HG03025 (cell line): Measurements from ENCODE around the gene CASR.

Source experiments
- ATAC-seq: cut with Tn5 transposase; IDR thresholded peaks from one replicate; pipeline ENCODE4 v1.9.1; 2021; ENCODE audit warnings: mild to moderate bottlenecking, moderate library complexity; ENCODE audit not compliant: unreplicated experiment, low FRiP score

The CASR gene

GRCh38 chr3:122214711-122215110, 31.2 kb downstream of the CASR start:
- no peak for ATAC-seq

DNA sequence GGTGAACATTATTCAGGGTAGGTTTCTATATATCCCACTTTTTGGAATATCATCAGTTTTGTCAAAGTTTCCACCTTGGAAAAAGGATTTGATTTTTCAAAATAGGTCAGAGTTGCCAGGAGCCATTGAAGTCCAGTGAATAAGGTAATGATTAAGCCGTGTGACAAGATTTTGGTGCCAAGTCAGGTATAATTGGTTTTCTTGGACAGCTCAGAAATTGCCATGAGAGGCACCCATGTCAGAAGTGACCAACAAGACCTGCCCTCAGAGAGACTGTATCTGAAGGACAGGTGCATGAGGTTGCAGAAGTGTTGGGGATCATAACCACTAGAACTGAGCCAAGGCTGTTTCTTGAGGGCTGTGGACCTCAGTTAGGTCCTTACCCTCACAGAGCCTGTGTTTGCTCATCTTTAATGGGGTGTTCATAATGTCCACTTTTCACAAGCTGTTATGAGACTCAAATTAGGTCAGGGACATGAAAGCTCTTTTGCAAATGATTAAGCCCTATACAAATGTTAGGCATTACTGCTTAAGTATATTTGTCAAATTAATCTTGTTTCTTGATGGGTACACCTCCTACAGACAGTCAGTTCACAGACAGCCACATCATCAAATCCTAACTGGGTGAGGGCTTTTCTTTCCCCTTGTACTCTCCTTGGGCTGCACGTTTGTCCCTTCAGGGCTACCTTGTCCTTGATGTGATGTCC, 32.3 kb downstream of the CASR start:
- no peak for ATAC-seq

GRCh38 chr3:122217901-122218300, 34.4 kb downstream of the CASR start:
- no peak for ATAC-seq

DNA sequence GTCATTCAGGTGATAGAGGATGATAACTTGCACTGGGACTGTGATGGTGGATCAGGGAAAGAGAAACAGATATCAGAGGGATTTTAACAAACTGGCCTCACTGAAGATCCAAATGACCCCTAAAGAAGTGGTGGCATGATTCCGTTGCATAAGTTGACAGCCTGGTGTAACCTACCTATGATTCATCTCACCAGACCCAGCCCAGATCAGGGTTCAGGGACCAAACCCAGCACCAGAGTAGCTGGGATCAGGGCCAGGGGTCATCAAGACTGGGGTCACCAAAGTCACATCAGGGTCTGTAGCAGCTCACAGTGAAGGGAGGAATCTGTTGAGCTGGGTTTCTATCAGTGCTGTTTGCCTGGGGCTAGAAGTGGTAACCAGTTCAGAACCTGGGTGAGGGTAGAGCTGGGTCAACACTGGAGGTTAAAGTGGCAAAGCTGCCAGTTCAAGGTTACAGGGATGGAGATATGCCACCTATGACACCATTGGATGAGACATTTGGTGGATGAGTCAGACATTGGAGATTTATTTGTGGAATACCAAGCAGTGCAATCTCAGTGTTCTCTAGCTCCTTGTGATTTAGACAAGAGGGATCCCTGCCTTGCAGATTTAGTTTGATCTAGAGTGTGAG, 35.9 kb downstream of the CASR start:
- ATAC-seq: no peak

GRCh38 chr3:122227036-122227781, 43.7 kb downstream of the CASR start:
- ATAC-seq: no peak

DNA sequence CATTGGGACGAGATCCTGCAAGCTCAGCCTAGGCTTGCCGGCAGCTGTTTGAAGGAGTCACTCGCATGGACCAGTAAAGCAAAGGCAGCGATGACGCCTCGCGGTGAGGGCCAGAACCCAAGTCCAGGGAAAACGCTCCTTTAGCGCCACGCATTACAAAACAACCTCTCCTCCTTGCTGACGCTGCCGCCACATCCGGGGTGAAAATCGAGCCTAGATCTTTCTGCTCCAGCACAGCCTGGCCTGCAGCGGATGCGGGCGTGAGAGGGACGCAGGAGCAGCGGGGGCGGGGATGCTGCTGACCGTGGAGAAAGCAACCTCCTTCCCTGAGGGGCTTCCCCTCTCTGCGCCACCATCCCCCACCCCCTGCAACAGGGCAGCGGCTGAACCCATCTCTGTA, 46.7 kb downstream of the CASR start:
- no peak for ATAC-seq

- no peak for ATAC-seq
These were observed 48.1 kb downstream of the CASR start for GRCh38 chr3:122231465-122232157.

- ATAC-seq: no peak
These were observed 49.0 kb downstream of the CASR start for GRCh38 chr3:122232485-122232884.

DNA sequence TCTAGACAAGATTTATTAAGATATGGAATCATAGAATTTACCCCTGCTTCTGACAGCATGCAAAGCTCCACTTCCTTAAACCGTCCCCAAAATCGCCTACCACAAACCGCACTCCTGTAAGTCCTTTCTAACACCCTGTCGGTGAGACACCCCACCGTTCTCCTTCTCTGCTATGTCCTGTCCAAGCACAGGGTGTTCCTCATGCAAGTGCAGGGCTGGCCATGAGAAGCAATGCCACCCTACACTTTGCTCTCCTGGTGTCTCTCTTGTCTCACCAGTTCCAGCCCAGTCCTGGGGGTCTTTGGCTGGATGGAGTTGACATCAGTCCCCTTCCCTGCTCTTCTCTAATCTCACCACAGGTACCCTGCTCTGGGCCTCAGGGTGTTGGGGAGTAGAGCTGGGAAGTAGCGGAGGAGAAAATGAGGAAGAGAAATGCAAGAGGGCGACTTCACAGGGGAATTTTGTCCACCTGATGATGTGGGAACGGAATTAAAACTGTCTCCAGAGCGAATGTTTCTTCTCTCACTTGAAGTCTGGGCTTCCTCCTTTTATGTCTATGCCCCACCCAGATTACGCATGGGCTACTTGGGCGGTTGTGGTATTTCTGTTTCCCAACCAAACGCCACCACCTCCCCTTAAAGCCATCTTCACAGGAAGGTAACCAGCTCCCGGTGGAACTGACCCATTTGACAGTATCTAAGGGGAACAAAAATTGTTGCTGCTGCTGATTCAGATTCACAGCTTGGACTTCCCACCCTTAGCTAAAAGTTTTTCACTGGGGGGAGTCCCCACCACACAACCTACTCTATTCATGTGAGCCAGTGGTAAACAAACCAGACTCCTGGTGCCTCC, 49.9 kb downstream of the CASR start:
- ATAC-seq: peak; percentile 71

- ATAC-seq: no peak
These were observed 50.6 kb downstream of the CASR start for GRCh38 chr3:122234117-122234516.

GRCh38 chr3:122235147-122235546, 51.7 kb downstream of the CASR start:
- ATAC-seq: no peak

DNA sequence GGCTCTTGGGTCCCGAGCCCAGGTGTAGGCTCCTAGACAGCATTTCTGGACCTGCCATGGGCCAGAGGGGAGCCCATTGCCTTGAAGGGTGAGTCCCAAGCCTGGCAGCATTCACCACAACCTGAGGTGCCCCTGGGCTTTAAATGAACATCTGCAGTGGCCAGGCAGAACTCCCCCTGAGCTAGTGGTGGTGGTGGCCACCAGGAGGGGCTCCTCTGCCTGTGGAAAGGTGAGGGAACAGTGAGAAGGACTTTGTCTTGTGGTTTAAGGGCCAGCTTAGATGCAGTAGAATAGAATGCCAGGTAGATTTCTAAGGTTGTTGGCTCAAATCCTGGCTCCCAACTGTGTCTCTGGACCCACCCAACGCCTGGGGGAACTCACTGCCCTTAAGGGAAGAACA, 55.6 kb downstream of the CASR start:
- ATAC-seq: no peak

DNA sequence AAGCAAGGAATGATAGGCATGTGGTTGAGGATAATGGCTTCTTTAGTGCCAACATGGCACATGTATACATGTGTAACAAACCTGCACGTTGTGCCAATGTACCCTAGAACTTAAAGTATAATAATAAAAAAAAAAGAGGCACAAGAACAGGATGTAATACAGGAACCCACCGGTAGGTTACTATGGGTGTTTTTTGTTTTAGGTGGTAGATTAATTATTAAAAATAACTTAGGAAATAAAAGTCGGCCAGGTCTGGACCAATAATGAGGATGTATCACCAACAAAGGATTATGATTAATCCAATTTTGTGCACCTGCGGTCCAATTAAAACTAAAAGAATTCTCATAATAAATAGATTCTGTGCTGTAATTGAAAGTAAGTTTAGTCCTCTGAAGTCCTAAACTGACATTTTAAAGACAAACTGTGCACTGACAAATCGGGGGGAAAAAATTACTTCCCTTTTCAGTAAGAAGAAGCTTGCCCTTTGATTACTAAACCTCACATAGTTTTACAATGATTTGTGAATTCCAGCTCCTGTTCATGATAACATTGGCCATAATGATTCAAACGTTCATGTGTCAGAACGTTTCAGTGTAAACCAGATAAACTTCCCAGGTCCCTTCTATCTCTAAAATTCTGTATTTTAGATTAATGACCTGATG, 62.2 kb downstream of the CASR start:
- no peak for ATAC-seq

DNA sequence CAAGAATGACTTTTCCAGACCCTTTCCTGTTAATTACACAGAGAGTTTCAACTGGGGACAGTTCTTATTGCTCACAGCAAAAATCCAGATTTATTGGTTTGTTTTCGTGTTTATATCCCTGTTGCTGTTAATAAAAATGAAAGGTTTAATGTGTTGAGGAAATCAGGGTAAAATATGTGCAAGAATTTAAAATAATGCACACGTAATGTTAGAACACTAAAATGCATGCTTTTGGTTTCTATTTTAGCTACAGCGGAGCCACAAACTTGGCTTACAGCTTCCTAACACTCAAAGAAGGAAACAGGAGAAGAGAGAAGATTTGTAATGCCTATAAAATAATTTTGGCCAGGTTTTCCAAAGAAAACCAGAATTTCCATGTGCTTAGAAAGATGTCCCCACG, 62.7 kb downstream of the CASR start:
- no peak for ATAC-seq

- no peak for ATAC-seq
These were observed 63.8 kb downstream of the CASR start for GRCh38 chr3:122247087-122247824.

DNA sequence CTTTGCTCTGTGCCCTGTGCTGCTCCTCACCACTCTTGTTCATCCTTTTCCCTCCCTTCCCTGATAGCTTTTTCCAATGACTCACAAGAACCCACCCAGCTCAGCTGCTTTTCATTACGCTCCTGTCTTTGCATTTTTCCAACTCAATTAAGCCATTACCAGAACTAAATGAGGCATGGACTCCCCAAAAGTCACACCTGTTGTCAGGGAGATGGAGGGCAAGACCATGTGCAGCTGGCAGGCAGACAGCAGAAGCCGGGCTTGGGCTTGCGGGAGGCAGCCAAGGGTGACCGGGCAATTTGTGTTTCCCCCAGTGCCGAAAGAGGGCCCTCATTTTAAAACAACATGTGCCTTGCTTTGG, 64.3 kb downstream of the CASR start:
- ATAC-seq: no peak

GRCh38 chr3:122251428-122251827, 68.0 kb downstream of the CASR start:
- no peak for ATAC-seq

DNA sequence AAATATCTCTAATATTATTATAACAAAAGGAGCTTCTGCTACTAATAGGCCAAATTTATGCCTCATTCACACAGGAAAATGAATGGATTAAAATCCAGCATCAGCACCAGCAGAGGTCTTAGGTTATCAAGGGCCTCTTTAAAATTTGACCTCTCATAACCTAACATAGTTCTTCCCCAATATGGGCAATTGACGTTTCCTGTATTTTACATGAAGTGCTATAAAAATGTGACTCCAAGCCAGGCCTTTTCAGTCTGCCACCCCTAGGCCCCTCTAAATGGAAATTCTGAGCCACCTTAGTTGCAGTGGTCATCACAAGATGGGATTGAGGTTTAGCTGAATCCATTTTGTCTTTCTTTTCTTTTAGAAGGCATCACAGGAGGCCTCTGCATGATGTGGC, 70.1 kb downstream of the CASR start:
- no peak for ATAC-seq

GRCh38 chr3:122255757-122256439, 72.4 kb downstream of the CASR start:
- ATAC-seq: no peak
